BE2C (cell line): Measurements from ENCODE around the gene IGFBP5.

Source experiments
- DNase-seq: peaks from one replicate; pipeline ENCODE4 v3.0.0-alpha.2; 2020
- H3K27me3 ChIP-seq: fragments of 250-450 bp; sonication (Bioruptor Pico); 2 replicates; pipeline ENCODE4 v1.5.1; 2020; ENCODE audit warnings: mild to moderate bottlenecking
- H3K36me3 ChIP-seq: fragments of 250-450 bp; sonication (Bioruptor Pico); 2 replicates; pipeline ENCODE4 v1.5.1; 2020; ENCODE audit warnings: mild to moderate bottlenecking
- H3K4me1 ChIP-seq: fragments of 250-450 bp; sonication (Bioruptor Pico); 2 replicates; pipeline ENCODE4 v1.5.1; 2020
- H3K4me3 ChIP-seq: 2 replicates; pipeline ENCODE4 v1.5.1; 2011; ENCODE audit warnings: low read depth, low read length
- H3K9me3 ChIP-seq: fragments of 250-450 bp; sonication (Bioruptor Pico); 2 replicates; pipeline ENCODE4 v1.5.1; 2020
- TF ChIP-seq, protein P1 (sequence below): IDR thresholded peaks from 2 replicates; pipeline ENCODE4 v1.5.1; 2012; ENCODE audit warnings: mild to moderate bottlenecking, low read depth, low read length

IGFBP5 gene

GRCh38 chr2:216674376-216674775 lies 21.0 kb downstream of the IGFBP5 start:
- Histone ChIP-seq H3K9me3 (no peaks in the 10 kb centered on the region), H3K4me1 (peaks cover 6% of the 10 kb centered on the region; the same call in 1 of the 2 replicates), H3K36me3 (no peaks in the 10 kb centered on the region), H3K4me3 (no peak overlapping the region), H3K27me3 (no peaks in the 10 kb centered on the region)
- no peak for DNase-seq
- TF ChIP-seq, protein P1, sequence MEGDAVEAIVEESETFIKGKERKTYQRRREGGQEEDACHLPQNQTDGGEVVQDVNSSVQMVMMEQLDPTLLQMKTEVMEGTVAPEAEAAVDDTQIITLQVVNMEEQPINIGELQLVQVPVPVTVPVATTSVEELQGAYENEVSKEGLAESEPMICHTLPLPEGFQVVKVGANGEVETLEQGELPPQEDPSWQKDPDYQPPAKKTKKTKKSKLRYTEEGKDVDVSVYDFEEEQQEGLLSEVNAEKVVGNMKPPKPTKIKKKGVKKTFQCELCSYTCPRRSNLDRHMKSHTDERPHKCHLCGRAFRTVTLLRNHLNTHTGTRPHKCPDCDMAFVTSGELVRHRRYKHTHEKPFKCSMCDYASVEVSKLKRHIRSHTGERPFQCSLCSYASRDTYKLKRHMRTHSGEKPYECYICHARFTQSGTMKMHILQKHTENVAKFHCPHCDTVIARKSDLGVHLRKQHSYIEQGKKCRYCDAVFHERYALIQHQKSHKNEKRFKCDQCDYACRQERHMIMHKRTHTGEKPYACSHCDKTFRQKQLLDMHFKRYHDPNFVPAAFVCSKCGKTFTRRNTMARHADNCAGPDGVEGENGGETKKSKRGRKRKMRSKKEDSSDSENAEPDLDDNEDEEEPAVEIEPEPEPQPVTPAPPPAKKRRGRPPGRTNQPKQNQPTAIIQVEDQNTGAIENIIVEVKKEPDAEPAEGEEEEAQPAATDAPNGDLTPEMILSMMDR, result no peak

DNA sequence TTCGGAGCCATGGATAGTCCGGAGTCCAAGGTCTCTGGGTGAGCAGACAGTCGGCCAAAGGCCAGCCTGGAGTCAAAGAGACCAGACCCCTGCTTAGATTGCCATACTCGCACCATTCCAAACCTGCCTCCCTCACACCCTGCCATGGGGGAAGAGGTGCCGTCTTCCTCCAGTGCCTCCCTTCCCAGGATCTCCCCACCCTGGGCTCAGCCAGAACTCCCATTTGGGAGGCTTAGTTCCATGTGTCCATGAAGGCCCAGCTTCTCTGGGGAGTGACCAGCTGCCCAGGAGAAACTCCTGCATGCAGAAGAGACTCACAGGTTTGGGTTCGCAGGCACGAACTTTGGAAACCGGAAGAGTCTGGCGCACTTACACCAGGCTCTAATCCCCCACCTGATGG lies 21.7 kb downstream of the IGFBP5 start:
- TF ChIP-seq, protein P1, result no peak

DNA sequence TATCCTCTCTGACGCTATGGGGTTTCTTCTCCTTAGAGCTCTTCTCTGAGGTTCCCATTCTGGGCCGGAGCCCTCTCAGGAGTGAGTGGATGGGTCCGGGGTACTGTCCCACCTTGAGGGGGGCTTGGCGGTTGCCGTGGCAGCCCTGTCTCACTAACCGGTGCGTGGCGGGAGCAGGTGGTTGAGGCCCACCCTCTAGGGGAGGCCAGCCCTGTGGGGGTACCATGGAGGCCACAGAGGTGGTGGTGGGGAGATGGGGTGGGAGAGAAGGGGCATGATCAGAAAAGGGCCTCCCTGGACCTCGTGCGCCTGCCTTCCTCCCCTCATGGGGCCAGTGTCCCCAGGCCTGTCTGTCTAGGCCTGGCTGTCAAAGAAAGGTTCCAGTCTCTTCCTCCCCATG lies 22.3 kb downstream of the IGFBP5 start:
- DNase-seq, result no peak
- Histone ChIP-seq H3K4me1 (peaks cover 6% of the 10 kb centered on the region; the same call in 1 of the 2 replicates), H3K36me3 (no peaks in the 10 kb centered on the region), H3K9me3 (no peaks in the 10 kb centered on the region), H3K4me3 (no peak overlapping the region), H3K27me3 (no peaks in the 10 kb centered on the region)
- TF ChIP-seq, protein P1, result no peak

More for the DNA sequence above, 21.7 kb downstream of the IGFBP5 start:
- DNase-seq, result no peak
- Histone ChIP-seq H3K4me1 (peaks cover 6% of the 10 kb centered on the region; the same call in 1 of the 2 replicates), H3K36me3 (no peaks in the 10 kb centered on the region), H3K9me3 (no peaks in the 10 kb centered on the region), H3K27me3 (no peaks in the 10 kb centered on the region), H3K4me3 (no peak overlapping the region)

- Histone ChIP-seq H3K9me3 (no peaks in the 10 kb centered on the region), H3K36me3 (no peaks in the 10 kb centered on the region), H3K27me3 (no peaks in the 10 kb centered on the region), H3K4me3 (no peak overlapping the region), H3K4me1 (peaks cover 6% of the 10 kb centered on the region; the same call in 1 of the 2 replicates)
- TF ChIP-seq, protein P1, result no peak
- no peak for DNase-seq
Observed at GRCh38 chr2:216672466-216672865, 22.9 kb downstream of the IGFBP5 start.

DNA sequence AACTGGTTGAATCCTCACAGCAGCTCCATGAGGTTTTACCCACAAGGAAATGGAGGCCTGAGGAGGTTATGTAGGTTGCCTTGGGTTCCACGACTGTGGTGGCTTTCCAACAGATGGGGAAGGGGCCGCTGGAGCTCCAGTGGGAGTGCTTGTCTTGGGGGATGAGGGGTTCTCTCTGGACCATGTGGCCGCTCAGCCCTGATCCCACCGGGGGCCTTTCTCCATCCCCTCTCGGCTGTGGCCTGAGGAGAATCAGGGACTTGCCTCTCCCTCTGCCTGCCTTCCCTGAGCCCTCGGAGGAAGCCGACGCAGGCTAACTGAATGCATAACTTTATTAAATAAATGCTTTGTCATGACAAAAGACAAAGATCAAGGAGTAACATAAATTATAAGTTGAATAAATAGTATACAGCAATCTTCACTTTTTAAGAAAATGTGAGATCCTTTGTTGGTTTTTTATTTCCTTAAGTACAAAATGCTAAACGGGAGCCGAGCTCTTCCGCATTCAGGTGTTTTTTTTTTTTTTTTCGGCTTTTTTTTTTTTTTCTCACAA lies 23.5 kb downstream of the IGFBP5 start:
- Histone ChIP-seq H3K9me3 (no peaks in the 10 kb centered on the region), H3K4me1 (peaks cover 6% of the 10 kb centered on the region; the same call in 1 of the 2 replicates), H3K27me3 (no peaks in the 10 kb centered on the region), H3K36me3 (no peaks in the 10 kb centered on the region), H3K4me3 (no peak overlapping the region)
- TF ChIP-seq, protein P1, result no peak
- DNase-seq, result no peak

DNA sequence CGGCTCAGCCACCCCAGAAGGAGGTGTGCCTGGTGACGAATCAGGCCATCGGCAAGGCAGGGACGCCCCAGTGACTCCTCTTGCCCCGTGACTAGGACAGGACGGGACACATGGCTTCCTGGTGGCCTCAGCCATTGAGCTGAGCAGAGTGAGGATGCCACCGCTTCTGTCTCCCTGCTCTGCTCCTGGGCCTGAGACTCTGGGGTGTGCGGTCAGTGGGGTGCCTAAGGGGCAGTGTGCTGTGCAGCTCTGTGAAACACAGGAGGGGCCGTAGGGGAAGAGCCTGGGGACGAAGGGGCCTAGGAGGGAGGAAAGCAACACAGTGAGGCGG lies 24.3 kb downstream of the IGFBP5 start:
- TF ChIP-seq, protein P1, result no peak
- no peak overlapping the region for H3K4me3 ChIP-seq

More for the DNA sequence above, 24.3 kb downstream of the IGFBP5 start:
- no peaks in the 10 kb centered on the region for H3K27me3 ChIP-seq
- H3K9me3 ChIP-seq, result no peaks in the 10 kb centered on the region
- H3K36me3 ChIP-seq, result no peaks in the 10 kb centered on the region
- DNase-seq, result no peak
- peaks cover 8% of the 10 kb centered on the region for H3K4me1 ChIP-seq
